NCI-H524 treated with DMSO at 0.1 percent for 48 hours (cell line): ENCODE measurements around the gene RASSF10.
"Not testable (repeated sequence)": the region's sequence is repeated elsewhere in the genome, so short reads cannot be mapped to it uniquely, and the experiment has no call there.

Experiments used
- DNase-seq: peaks from one replicate; lab custom pipeline; 2025; lab: John Stamatoyannopoulos, UW

The RASSF10 gene

DNA sequence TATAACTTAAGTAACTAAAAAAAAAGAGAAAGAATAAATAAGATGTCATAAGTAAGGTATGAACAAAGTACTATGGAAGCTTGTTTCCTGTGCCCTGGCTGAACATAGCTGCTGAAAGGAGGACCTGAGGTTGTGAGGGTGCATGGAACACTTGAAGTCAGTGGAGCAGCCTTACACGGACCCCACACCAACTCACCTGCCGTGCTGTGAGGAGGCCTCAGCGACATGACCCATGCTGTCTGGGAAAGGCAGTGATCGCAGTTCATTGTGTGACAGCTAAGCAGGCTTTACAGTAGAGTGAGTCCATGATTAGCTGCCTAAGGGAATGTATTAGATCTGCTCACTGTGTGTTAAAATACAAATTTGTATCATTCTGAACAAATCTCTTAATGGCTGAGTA is 17.6 kb downstream of the RASSF10 start:
- DNase-seq: no peak

GRCh38 chr11:13028322-13028721 is 19.2 kb downstream of the RASSF10 start:
- no peak for DNase-seq

DNA sequence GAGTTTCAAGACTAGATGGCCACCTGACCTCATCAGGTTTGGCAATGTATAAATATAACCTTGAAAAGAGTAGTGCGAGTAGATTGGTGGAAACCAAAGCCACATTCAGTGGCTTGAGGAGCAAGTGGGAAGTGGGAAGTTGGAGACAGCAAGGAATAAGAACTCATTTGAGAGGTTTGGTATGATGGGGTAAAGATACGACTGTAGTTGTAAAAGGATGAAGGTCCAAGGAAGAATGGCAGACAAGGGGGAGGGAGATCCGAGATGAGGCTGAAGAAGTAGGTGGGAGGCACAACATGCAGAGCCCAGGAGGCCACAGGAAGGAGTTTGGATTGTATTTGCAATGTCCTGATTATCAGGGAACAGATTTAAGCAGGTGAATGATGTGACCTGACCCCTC is 20.8 kb downstream of the RASSF10 start:
- no peak for DNase-seq

DNA sequence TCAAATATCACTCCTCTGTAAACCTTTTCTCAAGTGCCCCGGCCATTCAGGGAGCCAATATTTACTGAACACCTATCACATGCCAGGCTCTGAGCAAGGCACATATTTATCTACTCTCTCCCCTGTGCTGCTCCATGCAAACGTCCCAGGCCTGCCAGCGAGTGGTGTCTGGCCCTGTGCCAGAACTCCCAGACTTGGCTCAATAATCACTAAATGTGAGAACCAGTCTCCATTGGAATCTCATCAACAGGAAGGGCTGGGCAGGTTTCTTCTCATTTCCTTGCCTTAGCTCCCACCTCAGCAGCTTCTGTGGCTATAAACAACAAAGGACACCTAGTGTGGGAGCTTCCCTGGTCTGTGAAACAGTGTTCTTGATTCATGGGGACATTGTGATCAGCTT is 21.7 kb downstream of the RASSF10 start:
- DNase-seq: no peak

DNA sequence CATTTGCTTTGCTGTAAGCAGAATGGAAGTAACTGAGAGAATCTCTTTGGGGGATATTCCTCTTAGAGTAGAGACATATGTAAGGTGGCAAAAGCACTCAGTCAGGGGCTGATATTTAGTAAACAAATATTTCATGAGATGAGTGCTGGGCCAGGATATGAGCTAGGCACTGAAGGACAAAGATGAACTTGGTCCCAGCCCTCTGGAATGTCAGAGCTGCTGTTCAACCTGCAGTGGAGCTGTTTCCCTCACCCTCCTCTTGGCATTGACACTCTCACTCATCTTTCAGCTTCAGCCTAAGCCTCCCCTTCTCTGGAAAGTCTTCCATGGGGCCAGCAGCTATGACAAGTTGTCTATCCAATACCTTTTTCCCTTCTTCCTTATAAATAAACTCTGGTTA is 22.2 kb downstream of the RASSF10 start:
- no peak for DNase-seq

- no peak for DNase-seq
Measured at GRCh38 chr11:13033760-13034533, 24.8 kb downstream of the RASSF10 start.

GRCh38 chr11:13035711-13036110 is 26.6 kb downstream of the RASSF10 start:
- DNase-seq: no peak

- DNase-seq: no peak
Measured at GRCh38 chr11:13036235-13036634, 27.1 kb downstream of the RASSF10 start.

GRCh38 chr11:13038366-13038765 is 29.2 kb downstream of the RASSF10 start:
- no peak for DNase-seq

GRCh38 chr11:13039126-13039525 is 30.0 kb downstream of the RASSF10 start:
- DNase-seq: no peak

GRCh38 chr11:13040969-13041561 is 31.9 kb downstream of the RASSF10 start:
- DNase-seq: no peak

- DNase-seq: no peak
Measured at GRCh38 chr11:13042873-13043342, 33.8 kb downstream of the RASSF10 start.

GRCh38 chr11:13043912-13044628 is 35.0 kb downstream of the RASSF10 start:
- DNase-seq: no peak

GRCh38 chr11:13045089-13045488 is 36.0 kb downstream of the RASSF10 start:
- not testable (repeated sequence) for DNase-seq

- no peak for DNase-seq
Measured at GRCh38 chr11:13045734-13046133, 36.6 kb downstream of the RASSF10 start.

DNA sequence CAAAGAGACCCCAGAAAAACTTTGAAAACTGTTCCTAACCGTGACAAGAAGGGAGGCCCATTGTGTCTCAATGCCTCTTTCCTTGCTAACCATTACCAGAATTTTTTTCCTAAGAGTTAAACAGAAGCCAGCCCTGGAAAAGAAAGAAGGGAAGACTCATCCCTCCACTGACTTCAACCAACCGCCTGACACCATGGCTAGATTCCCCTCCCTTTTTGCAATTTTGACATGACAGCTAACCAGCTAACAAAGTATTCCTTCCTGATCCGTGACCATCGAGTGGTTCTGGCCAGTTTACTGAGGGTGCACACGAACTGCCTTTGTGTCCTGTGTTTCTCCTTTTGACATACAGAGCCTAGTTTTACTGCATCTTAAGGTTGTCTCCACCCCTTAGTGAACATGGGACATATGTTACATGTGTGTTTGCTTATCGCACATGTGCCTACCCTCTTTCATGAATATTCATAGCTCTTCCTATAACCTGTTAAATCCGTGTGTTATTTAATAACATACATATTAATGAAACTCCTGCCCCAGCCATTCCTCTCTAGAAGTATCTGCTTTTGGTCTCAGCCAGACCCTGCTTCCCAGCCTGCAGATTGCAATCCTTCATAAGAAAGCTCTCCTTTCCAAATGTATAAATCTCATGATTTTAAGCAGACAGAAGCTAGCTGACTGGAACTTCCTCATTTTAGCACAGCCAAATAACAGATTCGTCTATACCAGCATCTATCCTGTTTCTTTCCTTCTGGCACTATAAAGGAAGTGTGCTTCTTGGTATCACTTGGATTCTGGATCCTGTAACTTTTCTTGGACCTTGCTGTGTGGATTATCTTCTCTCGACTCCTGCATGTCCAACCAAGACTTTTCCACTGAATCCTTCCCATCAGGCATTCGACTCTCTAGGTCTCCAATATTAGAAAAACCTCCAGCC is 37.8 kb downstream of the RASSF10 start:
- DNase-seq: no peak

DNA sequence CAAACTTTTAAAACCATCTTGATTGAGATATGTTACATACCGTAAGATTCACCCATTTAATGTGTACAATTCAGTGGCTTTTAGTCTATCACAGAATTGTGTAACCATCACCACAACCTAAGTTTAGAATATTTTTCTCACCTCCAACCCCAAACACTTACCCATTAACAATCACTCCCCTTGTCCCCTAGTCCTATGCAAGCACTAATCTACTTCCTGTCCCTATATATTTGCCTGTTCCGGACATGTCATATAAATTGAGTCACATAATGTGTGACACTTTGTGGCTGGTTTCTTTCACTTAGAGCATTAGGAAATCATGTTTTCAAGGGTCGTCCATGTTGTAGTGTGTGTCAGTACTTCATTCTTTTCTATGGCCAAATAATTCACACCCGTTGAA is 38.8 kb downstream of the RASSF10 start:
- DNase-seq: no peak

DNA sequence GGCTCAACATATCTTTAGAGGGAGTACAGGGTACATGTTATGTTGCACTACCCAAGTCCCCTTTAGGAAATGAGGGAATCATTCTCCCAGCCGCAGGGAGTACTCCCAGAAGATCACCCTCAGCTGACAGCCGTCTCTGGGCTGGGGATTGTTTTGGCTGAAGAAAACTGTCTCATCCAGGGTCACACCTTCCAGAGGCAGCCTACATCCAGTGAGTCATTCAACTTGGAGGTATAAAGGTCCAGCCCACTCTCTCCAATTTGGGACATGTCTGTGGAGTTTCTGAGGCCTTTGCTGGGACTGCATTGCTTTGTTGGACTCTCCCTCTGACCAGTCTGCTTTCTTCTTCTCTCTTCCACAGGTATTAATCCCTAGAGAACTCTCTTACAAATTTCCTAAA is 42.1 kb downstream of the RASSF10 start:
- no peak for DNase-seq

DNA sequence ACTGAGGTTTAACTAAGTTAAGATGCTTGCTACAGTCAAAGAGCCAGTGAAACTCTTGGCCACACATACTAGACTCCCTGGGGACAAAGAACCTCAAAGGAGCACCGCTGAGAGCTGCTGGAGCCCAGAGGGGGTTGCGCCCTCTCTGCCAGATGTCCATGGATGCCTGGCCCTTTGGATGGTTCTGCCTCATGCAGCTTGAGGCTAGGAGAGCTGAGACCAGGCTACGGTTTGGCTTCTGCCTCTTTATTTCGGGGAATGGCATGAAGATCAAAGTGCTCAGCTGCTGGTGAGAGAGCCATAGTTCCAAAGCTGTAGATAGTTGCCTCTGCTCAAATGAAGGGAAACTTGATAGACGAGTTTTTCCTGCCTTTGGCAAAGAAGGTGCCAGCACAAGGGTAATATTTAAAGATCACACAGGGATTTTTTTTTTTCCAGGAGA is 43.0 kb downstream of the RASSF10 start:
- DNase-seq: no peak

DNA sequence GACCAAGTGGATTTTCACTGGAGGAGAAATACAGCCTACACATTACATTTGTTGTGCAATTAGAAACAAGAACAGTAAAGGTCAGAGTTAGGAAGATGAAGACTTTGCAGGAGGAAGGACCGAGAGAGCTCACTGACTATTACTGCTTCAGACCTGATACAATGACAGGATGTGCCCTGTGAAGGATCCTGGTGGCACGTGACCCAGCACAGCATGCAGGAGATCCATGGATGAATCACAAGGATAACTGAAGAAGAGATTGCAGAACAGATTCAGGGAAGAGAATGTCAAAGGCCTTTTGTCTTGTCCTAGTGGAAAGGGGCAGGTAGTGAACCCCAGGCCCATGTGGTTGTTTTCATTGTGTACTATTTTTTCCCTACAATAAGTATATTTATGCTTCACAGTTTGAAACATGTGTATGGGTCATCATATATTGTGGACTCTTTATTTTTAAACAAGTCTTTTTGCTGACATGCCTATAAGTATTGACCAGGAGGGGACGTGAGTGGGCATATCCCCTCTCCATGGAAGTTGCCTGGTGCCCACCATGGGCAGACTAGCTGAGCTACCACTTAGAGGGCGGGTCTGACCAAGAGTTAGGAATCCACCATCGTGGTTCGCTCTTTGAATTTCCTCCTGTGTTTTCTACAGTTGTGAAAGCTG is 44.3 kb downstream of the RASSF10 start:
- DNase-seq: no peak

DNA sequence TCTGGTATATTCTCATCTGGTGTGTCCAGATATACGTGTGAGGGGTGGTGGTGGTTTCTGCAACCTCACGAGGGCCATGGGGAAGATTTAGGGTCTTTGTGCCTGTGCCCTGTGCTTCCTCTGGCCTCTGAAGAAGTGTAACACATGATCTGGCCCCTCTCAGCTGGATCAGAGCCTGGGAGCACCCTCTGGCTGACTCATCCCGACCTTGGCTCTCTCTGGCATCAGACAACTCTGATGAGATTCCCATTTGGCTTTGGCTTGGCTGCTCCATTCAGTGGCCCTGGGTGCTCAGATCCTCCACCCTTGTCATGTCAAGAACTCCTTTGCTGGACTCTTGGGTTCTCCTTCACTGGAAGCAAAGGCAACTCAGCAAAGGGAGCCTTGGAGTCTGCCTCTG is 45.2 kb downstream of the RASSF10 start:
- DNase-seq: no peak
